ENCODE data around the gene ST6GALNAC5. TPM values are rescaled to one million over a fixed set of nuclear protein-coding genes. Genes with fewer than 3 reads are reported as not detected.
"Not testable (repeated sequence)": the region's sequence is repeated elsewhere in the genome, so short reads cannot be mapped to it uniquely, and the experiment has no call there.

ST6GALNAC5 gene
- total RNA-seq: not detected

DNA sequence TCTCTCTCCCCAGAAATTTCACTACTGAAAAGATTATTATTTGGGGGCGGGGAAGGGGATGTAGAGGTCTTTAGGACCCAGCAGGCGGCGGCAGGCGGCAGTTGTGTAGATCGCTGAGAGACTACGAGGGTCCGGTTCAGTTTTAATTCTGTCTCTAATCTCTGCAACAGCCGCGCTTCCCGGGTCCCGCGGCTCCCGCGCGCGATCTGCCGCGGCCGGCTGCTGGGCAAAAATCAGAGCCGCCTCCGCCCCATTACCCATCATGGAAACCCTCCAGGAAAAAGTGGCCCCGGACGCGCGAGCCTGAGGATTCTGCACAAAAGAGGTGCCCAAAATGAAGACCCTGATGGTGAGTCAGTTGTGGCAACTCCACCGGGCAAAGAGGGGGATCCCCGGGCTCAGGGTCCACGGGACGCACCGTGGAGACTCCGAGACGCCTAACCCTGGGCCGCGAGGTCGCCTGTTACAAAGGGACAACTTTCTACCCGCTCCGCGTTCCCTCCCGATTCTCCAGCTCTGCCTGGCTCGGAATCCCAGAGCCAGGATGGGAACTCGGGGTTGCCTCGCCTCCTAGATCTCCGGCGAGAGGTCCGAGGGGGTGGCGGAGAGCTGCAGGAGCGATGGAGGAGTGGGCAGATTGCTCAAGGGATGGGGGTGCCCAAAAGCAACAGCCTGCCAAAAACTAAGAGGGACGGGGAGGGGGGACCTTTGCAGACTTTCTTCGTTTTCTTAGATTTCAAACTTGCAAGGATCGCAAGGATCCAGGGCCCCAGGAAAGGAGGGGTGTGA, at the start of gene ST6GALNAC5:
Gene ST6GALNAC5 (plus strand): TSS at position 139 of the 789 bp plus-strand sequence.
- no peak for ATAC-seq (replicated peaks)
- H3K9me3 Mint-ChIP-seq: no peaks in the 10 kb centered on the region
- no peak within 1 kb of the TSS for H3K27ac Mint-ChIP-seq
- H3K4me3 Mint-ChIP-seq: peak within 1 kb of the TSS; percentile 43
- H3K36me3 Mint-ChIP-seq (ENCODE audit: low read depth): no peaks in the 10 kb centered on the region
- no peaks in the 10 kb centered on the region for H3K4me1 Mint-ChIP-seq
- peaks cover 62% of the 10 kb centered on the region for H3K27me3 Mint-ChIP-seq

GRCh38 chr1:76820028-76820427, 47.3 kb upstream of the ST6GALNAC5 start:
- Mint-ChIP-seq H3K4me3 (no peak overlapping the region), H3K36me3 (ENCODE audit: low read depth) (no peaks in the 10 kb centered on the region), H3K27me3 (peaks cover 18% of the 10 kb centered on the region), H3K27ac (no peak overlapping the region), H3K9me3 (no peaks in the 10 kb centered on the region), H3K4me1 (no peaks in the 10 kb centered on the region)
- no peak for ATAC-seq (replicated peaks)

DNA sequence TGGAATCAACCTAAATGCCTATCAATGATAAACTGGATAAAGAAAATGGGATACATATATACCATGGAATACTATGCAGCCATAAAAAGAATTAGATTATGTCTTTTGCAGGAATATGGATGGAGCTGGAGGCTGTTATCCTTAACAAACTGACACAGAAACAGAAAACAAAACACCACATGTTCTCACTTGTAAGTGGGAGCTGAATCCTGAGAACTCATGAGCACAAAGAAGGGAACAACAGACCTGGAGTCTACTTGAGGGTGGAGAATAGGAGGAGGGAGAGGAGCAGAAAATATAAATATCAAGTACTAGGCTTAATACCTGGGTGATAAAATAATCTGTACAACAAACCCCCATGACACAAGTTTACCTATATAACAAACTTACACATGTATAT, 44.3 kb upstream of the ST6GALNAC5 start:
- H3K27ac Mint-ChIP-seq; H3K4me1 Mint-ChIP-seq; H3K9me3 Mint-ChIP-seq; H3K36me3 Mint-ChIP-seq (ENCODE audit: low read depth); H3K4me3 Mint-ChIP-seq; ATAC-seq (replicated peaks): not testable (repeated sequence)
- H3K27me3 Mint-ChIP-seq: peaks cover 25% of the 10 kb centered on the region

- no peak overlapping the region for H3K4me3 Mint-ChIP-seq
- no peaks in the 10 kb centered on the region for H3K36me3 Mint-ChIP-seq (ENCODE audit: low read depth)
- no peaks in the 10 kb centered on the region for H3K9me3 Mint-ChIP-seq
- no peak overlapping the region for H3K27ac Mint-ChIP-seq
- ATAC-seq (replicated peaks): no peak
- H3K27me3 Mint-ChIP-seq: peaks cover 25% of the 10 kb centered on the region
- no peaks in the 10 kb centered on the region for H3K4me1 Mint-ChIP-seq
Observed at GRCh38 chr1:76824106-76824505, 43.2 kb upstream of the ST6GALNAC5 start.

GRCh38 chr1:76826072-76826845, 41.0 kb upstream of the ST6GALNAC5 start:
- no peak for ATAC-seq (replicated peaks)
- no peak overlapping the region for H3K27ac Mint-ChIP-seq
- peaks cover 25% of the 10 kb centered on the region for H3K27me3 Mint-ChIP-seq
- no peaks in the 10 kb centered on the region for H3K36me3 Mint-ChIP-seq (ENCODE audit: low read depth)
- no peaks in the 10 kb centered on the region for H3K9me3 Mint-ChIP-seq
- peaks cover 4% of the 10 kb centered on the region for H3K4me1 Mint-ChIP-seq
- H3K4me3 Mint-ChIP-seq: no peak overlapping the region

GRCh38 chr1:76827066-76827465, 40.2 kb upstream of the ST6GALNAC5 start:
- no peak for ATAC-seq (replicated peaks)
- peaks cover 25% of the 10 kb centered on the region for H3K27me3 Mint-ChIP-seq
- H3K4me3 Mint-ChIP-seq: no peak overlapping the region
- H3K4me1 Mint-ChIP-seq: peaks cover 4% of the 10 kb centered on the region
- no peak overlapping the region for H3K27ac Mint-ChIP-seq
- H3K36me3 Mint-ChIP-seq (ENCODE audit: low read depth): no peaks in the 10 kb centered on the region
- H3K9me3 Mint-ChIP-seq: no peaks in the 10 kb centered on the region

DNA sequence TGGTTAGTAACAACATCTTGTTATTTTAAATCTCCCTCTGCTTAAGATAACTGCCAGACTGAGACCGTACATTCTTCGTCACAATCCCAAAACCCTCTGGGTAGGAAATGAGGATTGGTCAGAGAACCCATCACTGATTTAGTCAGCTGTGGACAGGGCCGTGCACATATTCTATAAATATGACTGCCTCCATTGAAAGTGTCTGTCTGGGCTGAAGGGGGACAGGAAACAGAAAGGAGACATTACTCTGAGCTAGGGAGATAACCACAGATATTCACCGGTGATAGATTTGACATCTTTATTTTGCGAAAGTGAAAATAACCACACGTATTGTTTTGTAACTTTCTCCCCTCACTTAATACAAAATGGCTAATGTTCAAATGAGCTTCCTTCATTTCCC, 36.9 kb upstream of the ST6GALNAC5 start:
- H3K9me3 Mint-ChIP-seq: no peaks in the 10 kb centered on the region
- peaks cover 18% of the 10 kb centered on the region for H3K27me3 Mint-ChIP-seq
- peaks cover 4% of the 10 kb centered on the region for H3K4me1 Mint-ChIP-seq
- no peak overlapping the region for H3K27ac Mint-ChIP-seq
- no peak overlapping the region for H3K4me3 Mint-ChIP-seq
- no peak for ATAC-seq (replicated peaks)
- H3K36me3 Mint-ChIP-seq (ENCODE audit: low read depth): no peaks in the 10 kb centered on the region

GRCh38 chr1:76832521-76832920, 34.8 kb upstream of the ST6GALNAC5 start:
- ATAC-seq (replicated peaks): no peak
- Mint-ChIP-seq H3K4me3 (no peak overlapping the region), H3K36me3 (ENCODE audit: low read depth) (no peaks in the 10 kb centered on the region), H3K9me3 (no peaks in the 10 kb centered on the region), H3K27ac (no peak overlapping the region), H3K27me3 (peaks cover 17% of the 10 kb centered on the region), H3K4me1 (peaks cover 4% of the 10 kb centered on the region)

- H3K4me3 Mint-ChIP-seq: no peak overlapping the region
- ATAC-seq (replicated peaks): no peak
Observed at GRCh38 chr1:76833151-76833550, 34.1 kb upstream of the ST6GALNAC5 start.

DNA sequence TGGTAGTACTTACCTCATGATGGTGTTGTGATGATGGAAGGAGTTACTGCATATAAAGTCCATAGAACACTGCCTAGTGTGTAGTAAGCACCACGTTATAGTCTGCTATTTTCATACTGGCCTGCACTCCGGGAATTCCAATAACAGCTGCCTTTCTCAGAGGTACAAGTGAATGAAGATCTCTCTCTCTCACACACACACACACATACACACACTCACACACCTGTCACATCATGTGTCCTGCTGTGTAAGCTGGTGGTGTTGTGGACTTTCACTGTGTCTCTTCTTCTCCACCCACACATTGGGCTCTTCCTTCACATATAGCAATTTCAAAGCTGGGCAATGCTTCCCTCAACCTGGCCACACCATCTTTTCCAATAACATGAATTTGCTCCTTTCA, 33.4 kb upstream of the ST6GALNAC5 start:
- no peak for ATAC-seq (replicated peaks)
- no peaks in the 10 kb centered on the region for H3K9me3 Mint-ChIP-seq
- no peak overlapping the region for H3K4me3 Mint-ChIP-seq
- H3K36me3 Mint-ChIP-seq (ENCODE audit: low read depth): no peaks in the 10 kb centered on the region
- no peak overlapping the region for H3K27ac Mint-ChIP-seq
- peaks cover 4% of the 10 kb centered on the region for H3K4me1 Mint-ChIP-seq
- H3K27me3 Mint-ChIP-seq: peaks cover 15% of the 10 kb centered on the region

More at GRCh38 chr1:76833151-76833550, 34.1 kb upstream of the ST6GALNAC5 start:
- Mint-ChIP-seq H3K27ac (no peak overlapping the region), H3K9me3 (no peaks in the 10 kb centered on the region), H3K27me3 (peaks cover 15% of the 10 kb centered on the region), H3K4me1 (peaks cover 4% of the 10 kb centered on the region), H3K36me3 (ENCODE audit: low read depth) (no peaks in the 10 kb centered on the region)

DNA sequence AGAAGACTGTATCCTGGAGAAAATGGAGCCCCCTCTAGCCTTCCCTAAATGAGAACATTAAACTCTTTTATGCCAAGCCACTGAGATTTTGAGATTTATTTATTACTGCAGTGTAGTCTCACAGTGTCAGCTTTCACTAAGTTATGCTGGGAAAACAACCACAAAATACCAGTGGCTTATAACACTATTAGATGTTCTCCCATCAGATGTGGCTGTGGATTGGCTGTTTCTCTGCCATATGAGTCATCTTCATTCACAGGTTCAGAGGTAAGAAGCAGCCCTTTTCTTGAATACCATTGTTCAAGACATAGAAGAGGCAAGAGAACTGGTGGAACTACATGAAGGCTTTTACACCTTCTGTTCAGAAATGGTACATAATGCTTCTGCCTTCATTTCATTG, 32.1 kb upstream of the ST6GALNAC5 start:
- Mint-ChIP-seq H3K36me3 (ENCODE audit: low read depth) (no peaks in the 10 kb centered on the region), H3K27me3 (peaks cover 15% of the 10 kb centered on the region)
- no peak for ATAC-seq (replicated peaks)

GRCh38 chr1:76840278-76840677, 27.0 kb upstream of the ST6GALNAC5 start:
- Mint-ChIP-seq H3K4me3 (no peak overlapping the region), H3K9me3 (no peaks in the 10 kb centered on the region), H3K36me3 (ENCODE audit: low read depth) (no peaks in the 10 kb centered on the region), H3K27me3 (peaks cover 10% of the 10 kb centered on the region), H3K27ac (no peak overlapping the region), H3K4me1 (peaks cover 10% of the 10 kb centered on the region)
- no peak for ATAC-seq (replicated peaks)

More for the DNA sequence above, 32.1 kb upstream of the ST6GALNAC5 start:
- H3K27ac Mint-ChIP-seq: no peak overlapping the region
- peaks cover 3% of the 10 kb centered on the region for H3K4me1 Mint-ChIP-seq
- H3K4me3 Mint-ChIP-seq: no peak overlapping the region
- no peaks in the 10 kb centered on the region for H3K9me3 Mint-ChIP-seq

- Mint-ChIP-seq H3K36me3 (ENCODE audit: low read depth) (no peaks in the 10 kb centered on the region), H3K27ac (no peak overlapping the region), H3K27me3 (peaks cover 7% of the 10 kb centered on the region), H3K4me3 (no peak overlapping the region), H3K9me3 (no peaks in the 10 kb centered on the region), H3K4me1 (peaks cover 10% of the 10 kb centered on the region)
- no peak for ATAC-seq (replicated peaks)
Observed at GRCh38 chr1:76841460-76841859, 25.8 kb upstream of the ST6GALNAC5 start.

GRCh38 chr1:76843821-76844464, 23.3 kb upstream of the ST6GALNAC5 start:
- peak overlapping the region; percentile 29 for H3K4me3 Mint-ChIP-seq
- no peaks in the 10 kb centered on the region for H3K36me3 Mint-ChIP-seq (ENCODE audit: low read depth)
- peaks cover 5% of the 10 kb centered on the region for H3K9me3 Mint-ChIP-seq
- H3K27ac Mint-ChIP-seq: no peak overlapping the region
- peaks cover 10% of the 10 kb centered on the region for H3K4me1 Mint-ChIP-seq
- no peaks in the 10 kb centered on the region for H3K27me3 Mint-ChIP-seq
- ATAC-seq (replicated peaks): peak; percentile 31

All from activated T-helper 17 cell treated with anti-CD3 and anti-CD28 coated beads, Interleukin-2, amount 50 U/mL, for 72 hours (primary cell).